Measurements from ENCODE around the gene SNCAIP. TPM values are rescaled to one million over a fixed set of nuclear protein-coding genes. Genes with fewer than 3 reads are reported as not detected.
"Not testable (repeated sequence)": the region's sequence is repeated elsewhere in the genome, so short reads cannot be mapped to it uniquely, and the experiment has no call there.

Gene SNCAIP
- total RNA-seq, 1 donor from 2014 or later = 4.4 TPM

- intact Hi-C loops (cut with DNase I) = no loop called here
- Histone ChIP-seq H3K27me3 (ENCODE audit: low read depth) (no peaks in the 10 kb centered on the region), H3K9me3 (no peaks in the 10 kb centered on the region), H3K4me1 (no peaks in the 10 kb centered on the region), H3K4me3 (no peak overlapping the region), H3K36me3 (no peaks in the 10 kb centered on the region), H3K27ac (no peak overlapping the region)
- no peak for ATAC-seq
- no peak for TF ChIP-seq CTCF (IDR thresholded peaks at IDR 0.05)
- DNase-seq = no peak
Measured at GRCh38 chr5:122375801-122376200, 63.8 kb downstream of the SNCAIP start.

- Histone ChIP-seq H3K36me3 (no peaks in the 10 kb centered on the region), H3K27me3 (ENCODE audit: low read depth) (no peaks in the 10 kb centered on the region), H3K9me3 (no peaks in the 10 kb centered on the region), H3K4me3 (no peak overlapping the region), H3K27ac (no peak overlapping the region), H3K4me1 (no peaks in the 10 kb centered on the region)
- no peak for TF ChIP-seq CTCF (IDR thresholded peaks at IDR 0.05)
- ATAC-seq (no peak), DNase-seq (no peak)
- intact Hi-C loops (cut with DNase I) = no loop called here
Measured at GRCh38 chr5:122376250-122376649, 64.2 kb downstream of the SNCAIP start.

- Histone ChIP-seq H3K36me3 (no peaks in the 10 kb centered on the region), H3K9me3 (no peaks in the 10 kb centered on the region), H3K4me1 (no peaks in the 10 kb centered on the region), H3K27ac (no peak overlapping the region), H3K4me3 (no peak overlapping the region), H3K27me3 (ENCODE audit: low read depth) (no peaks in the 10 kb centered on the region)
- TF ChIP-seq CTCF (IDR thresholded peaks at IDR 0.05) = no peak
- no peak for DNase-seq
- intact Hi-C loops (cut with DNase I) = no loop called here
- ATAC-seq = no peak
Measured at GRCh38 chr5:122377026-122377425, 65.0 kb downstream of the SNCAIP start.

- H3K27me3 ChIP-seq (ENCODE audit: low read depth); H3K27ac ChIP-seq; H3K36me3 ChIP-seq; DNase-seq; ATAC-seq; H3K4me1 ChIP-seq; H3K4me3 ChIP-seq; H3K9me3 ChIP-seq; intact Hi-C loops (cut with DNase I): not testable (repeated sequence)
Measured at GRCh38 chr5:122382938-122383337, 70.9 kb downstream of the SNCAIP start.

GRCh38 chr5:122384739-122385235, 72.8 kb downstream of the SNCAIP start:
- no peak for TF ChIP-seq CTCF (IDR thresholded peaks at IDR 0.05)
- no peaks in the 10 kb centered on the region for H3K36me3 ChIP-seq
- DNase-seq (no peak), ATAC-seq (no peak)
- intact Hi-C loops (cut with DNase I) = no loop called here
- H3K4me1 ChIP-seq = no peaks in the 10 kb centered on the region
- no peaks in the 10 kb centered on the region for H3K9me3 ChIP-seq
- H3K27me3 ChIP-seq (ENCODE audit: low read depth) = no peaks in the 10 kb centered on the region
- H3K27ac ChIP-seq = no peak overlapping the region
- no peak overlapping the region for H3K4me3 ChIP-seq

GRCh38 chr5:122385286-122385685, 73.2 kb downstream of the SNCAIP start:
- DNase-seq = no peak
- H3K9me3 ChIP-seq = no peaks in the 10 kb centered on the region
- H3K27me3 ChIP-seq (ENCODE audit: low read depth) = no peaks in the 10 kb centered on the region
- intact Hi-C loops (cut with DNase I) = no loop called here
- H3K4me3 ChIP-seq = no peak overlapping the region
- no peak for TF ChIP-seq CTCF (IDR thresholded peaks at IDR 0.05)
- H3K27ac ChIP-seq = no peak overlapping the region
- H3K4me1 ChIP-seq = no peaks in the 10 kb centered on the region
- no peaks in the 10 kb centered on the region for H3K36me3 ChIP-seq
- ATAC-seq = no peak

Measured in lower lobe of right lung (tissue), 2 donors.